Stimulated activated CD8-positive, alpha-beta memory T cell treated with anti-CD3 and anti-CD28 coated beads, Interleukin-12 subunit alpha, Interleukin-12 subunit beta, amount 100 ng/mL, for 24 hours (primary cell): ENCODE measurements around the gene TMEM51.

Experiments used
- DNase-seq: peaks from one replicate; pipeline ENCODE4 v3.0.0-alpha.2; 2020; ENCODE audit errors: extremely low read depth

TMEM51 gene, protein sequence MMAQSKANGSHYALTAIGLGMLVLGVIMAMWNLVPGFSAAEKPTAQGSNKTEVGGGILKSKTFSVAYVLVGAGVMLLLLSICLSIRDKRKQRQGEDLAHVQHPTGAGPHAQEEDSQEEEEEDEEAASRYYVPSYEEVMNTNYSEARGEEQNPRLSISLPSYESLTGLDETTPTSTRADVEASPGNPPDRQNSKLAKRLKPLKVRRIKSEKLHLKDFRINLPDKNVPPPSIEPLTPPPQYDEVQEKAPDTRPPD

DNA sequence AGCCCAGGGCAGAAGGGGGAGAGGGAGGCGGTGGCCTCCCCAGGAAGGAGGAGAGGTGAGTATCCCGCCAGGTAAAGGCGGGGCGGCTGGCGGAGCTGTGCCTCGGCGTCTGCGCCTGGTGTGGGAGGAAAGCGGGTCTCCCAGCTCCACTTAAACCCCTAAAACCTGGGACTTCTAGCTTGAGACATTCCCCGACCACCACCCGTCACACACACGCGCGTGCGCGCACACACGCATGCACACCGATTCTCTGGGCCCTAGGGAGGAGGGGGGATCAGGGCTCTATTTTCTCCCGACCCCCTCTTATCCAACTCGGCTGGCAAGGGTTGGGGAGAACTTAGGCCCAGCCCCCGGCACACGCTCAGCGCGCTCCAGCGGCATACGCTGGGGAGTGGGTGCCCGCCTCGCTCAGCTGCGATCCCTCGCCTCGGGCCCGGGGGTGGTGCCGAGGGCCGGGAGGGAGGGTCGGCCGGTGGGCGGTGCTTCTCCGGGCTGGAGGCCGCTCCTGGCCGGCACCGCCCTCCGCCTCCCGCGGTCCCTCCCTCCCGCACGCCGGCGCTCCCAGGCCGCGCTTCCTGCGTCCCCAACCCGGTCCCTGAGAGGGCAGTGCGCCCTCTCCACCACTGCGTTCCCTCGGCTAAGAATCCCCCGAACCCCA, at the start of gene TMEM51:
Gene TMEM51, plus strand, starts transcription at position 564 of the 658 bp plus-strand sequence. CDS start 61,341 bp downstream, outside the sequence.
- no peak for DNase-seq

DNA sequence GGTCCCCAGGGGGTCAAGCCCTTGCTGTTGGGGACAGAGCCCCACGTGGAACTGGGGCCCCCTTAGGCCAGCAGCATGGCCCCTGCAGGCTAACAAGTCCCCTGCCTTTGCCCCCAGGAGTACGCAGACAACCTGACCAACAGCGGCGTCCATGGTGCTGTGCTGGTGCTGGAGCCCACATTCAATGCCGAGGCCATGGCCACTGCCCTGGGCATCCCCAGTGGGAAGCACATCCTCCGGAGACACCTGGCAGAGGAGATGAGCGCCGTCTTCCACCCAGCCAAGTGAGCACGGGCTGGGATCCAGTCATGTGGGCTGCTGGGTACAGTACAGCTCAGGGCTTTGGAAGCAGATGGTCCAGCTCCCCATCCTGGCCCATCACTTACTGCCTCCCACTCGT, 49.6 kb upstream of the TMEM51 start:
- DNase-seq = no peak

DNA sequence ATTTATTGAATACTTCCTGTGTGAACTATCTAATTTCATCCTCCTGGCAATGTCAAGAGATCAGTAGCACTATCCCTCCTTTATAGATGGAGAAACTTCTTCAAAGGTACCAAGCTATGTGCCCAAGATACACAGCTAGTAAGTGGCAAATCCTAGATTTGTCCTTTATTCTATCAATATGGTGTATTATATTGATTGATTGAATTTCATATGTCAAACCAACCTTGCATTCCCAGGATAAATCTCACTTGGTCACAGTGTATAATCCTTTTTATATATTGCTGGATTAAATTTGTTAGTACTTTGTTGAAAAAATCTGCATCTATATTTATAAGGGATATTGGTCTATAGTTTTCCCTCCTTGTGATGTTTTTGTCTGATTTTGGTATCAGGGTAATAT, 48.8 kb upstream of the TMEM51 start:
- no peak for DNase-seq

DNA sequence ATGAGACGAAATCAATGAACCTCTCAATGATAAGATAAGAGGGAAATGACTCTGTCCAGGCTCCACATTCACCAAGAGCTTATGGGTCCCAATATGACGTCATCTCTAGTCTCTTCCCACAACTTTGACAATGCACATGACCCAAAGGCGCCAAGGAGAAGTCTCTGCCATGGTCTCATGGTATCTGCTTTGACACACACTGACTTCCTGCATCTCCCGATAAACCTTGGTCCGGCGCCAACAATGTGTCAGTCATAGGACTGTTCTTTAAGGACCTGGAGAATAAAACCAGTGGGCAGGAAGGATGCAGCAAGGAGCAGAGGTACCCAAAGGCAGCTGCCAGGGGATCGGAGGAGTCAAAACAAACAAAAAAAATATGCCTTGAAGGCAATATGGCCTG, 46.9 kb upstream of the TMEM51 start:
- DNase-seq = no peak

DNA sequence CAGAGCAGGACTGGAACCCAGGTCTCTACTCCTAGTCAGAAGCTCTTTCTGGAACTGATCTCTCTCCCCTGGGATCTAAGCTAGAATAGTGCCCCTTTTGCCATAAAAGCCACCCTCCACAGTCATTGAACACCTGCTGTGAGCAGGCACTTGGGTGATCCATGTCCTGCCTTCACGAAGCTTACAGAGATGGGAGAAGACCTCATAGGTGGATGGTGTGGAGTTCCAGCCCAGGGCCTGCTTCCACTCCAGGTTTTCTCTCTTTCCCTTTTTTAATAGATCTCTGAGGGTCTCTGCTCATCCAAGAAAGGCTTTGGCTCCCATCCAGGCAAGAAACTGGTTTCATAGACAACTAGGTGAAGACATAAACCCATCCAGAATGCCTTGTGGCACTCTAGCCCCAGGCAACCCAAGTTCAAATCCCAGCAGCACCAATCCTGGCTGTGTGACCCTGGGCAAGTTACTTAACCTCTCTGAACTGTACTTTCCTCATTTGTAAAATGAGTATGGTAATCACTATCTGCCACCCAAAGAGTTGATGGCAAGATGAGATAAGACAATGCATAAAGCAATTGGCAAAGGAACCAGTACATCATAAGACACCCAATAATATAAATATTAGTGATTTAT, 46.4 kb upstream of the TMEM51 start:
- DNase-seq = no peak

DNA sequence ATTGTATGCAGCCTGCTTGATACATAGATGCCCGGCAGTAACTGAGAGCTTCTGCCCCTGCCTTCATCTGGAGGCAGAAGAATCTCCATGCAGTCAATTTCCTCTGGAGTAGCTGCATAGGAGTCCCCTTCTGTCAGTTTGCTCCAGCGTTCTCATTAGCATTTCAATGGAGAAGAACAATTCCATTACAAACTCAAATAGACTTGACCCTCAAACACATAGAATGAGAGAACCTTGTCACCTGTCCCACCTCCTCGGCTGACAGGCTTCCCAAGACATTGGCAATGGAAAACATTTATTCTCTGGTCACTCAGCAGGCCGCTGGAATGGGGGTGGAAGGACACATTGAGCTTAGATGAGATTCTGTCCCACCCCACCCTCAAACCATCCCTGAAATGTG, 45.6 kb upstream of the TMEM51 start:
- no peak for DNase-seq

DNA sequence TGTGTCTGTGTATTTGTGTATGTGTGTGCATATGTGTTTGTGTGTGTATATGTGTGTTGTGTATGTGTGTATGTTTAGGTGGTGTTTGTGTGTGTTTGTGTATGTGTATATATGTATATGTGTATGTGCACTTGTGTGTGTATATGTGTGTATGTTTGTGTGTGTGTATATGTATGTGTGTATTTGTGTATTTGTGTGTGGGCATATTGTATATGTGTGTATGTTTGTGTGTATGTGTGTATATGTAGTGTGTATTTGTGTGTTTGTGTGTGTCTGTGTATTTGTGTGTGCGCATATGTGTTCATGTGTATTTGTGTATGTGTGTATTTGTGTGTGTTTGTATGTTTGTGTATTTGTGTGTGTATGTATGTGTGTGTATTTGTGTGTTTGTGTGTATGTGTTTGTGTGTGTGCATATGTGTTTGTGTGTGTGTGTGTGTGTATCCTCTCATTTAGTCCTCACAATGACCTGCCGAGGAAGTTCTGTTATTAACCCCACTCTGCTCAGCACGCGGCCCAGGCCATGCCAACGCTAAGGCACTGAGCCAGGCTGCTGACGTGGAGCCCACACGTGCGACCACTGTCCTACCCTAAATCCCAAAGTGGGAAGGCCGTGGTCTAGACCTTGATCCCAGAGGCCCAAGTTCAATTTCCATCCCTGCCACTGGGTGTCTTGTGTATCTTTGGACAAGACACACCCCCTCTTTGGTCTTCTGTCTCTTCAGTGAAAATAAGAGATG, 43.2 kb upstream of the TMEM51 start:
- DNase-seq = no peak

DNA sequence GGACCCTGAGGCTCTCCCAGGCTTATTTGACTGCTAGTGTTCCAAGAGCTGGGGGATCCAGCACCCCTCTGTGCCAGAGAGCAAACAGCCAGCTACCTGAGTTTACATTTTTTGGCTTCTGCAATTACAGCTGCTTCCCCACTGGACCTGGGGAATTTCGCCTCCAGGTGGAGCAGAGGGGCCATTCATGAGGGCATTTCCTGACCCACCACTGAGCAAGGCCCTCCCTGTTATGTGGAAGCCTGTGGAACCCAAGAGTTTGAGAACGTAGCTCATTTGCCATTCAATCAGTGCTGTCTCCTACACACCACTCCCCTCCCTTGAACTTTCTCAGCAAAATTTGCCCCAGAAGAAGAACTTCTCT, 42.7 kb upstream of the TMEM51 start:
- no peak for DNase-seq

DNA sequence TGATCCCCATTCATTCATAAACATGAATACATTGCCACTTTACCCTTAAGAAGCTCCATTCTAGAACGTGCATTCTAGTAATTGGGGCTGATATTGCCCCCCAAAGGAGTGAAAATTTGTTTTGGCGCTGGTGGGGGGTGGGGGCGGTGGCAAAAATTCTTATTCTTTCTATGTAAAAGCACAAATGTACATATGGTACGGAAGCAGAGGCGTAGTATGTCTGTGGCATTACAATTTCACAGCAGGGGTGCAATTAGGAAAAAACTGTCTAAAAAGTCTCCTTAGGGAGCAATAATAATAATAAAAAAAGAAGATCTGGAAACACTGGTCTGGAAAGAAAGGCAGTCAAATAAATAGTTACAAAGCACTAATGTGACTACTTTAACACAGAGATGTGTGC, 40.4 kb upstream of the TMEM51 start:
- no peak for DNase-seq

DNA sequence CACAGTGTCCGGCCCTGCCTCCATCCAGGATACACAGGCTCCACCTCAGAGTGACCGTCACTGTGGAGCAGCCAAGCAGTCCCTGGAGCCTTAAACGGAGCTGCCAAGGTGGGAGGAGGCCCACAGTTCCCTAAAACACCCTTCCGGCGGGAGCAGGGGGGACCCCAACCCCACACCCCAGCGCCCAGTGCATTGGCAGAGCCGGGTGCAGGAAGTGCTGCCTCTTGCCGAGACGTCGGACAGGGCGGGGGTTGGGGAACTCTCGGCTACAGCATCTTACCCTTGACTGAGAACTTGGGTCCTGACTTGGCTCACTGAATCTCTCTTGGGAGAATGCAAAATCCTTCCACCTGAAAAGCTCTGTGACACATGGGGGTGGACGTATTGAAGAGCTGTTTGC, 38.7 kb upstream of the TMEM51 start:
- no peak for DNase-seq

DNA sequence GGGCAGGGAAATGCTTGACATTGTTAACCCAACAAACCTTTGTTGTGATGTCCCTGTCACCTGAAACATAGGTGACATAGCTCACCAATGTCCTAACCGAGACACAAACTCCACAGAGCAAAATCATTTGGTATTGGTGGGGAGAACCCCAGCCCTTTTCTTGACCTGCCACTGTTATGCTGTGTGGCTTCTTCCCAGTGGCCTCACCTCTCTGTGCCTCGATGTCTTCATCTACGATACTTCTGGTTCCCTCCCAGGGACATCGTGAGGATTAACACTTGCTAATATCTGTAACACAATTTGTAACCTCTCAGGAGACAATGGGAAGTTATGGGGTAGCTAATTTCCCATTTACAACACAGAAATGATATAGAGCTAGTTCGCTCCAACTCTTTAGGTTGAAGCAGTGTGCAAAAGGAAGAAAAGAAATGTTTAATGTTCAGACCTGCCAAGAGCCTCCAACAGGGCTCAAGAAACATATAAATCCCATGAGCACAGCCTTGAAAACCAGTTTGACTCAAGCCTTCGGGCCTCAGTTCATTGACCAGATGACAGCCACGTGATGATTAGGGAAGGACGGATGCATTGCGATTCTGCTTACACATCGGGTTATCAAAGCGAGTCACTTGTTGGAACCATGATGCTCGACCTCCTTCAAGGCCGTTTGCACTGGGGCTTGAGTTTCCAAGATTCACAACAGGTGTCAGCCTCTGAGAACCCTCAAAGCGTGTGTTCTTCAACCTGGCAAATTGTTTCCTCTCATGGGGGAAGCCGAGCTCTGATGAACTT, 37.8 kb upstream of the TMEM51 start:
- no peak for DNase-seq

DNA sequence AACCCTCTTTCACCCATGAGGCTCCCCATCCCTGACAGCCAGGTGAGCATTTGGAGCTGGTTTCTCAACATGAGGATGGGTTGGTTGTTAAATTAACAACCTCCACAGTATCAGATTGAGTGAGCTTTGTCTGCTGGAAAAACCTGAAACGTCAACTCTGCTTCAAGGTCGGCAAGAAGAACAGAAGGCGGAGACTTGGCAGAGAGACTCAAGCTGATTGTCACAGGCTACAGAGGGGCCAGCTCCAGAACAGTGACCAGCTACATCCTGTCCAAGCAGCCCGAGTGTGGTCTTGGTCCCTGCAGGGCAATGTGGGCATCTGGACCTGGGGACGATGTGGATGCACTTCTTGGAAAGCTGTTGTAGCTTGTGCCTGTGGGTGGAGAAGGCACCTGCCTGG, 36.6 kb upstream of the TMEM51 start:
- no peak for DNase-seq

DNA sequence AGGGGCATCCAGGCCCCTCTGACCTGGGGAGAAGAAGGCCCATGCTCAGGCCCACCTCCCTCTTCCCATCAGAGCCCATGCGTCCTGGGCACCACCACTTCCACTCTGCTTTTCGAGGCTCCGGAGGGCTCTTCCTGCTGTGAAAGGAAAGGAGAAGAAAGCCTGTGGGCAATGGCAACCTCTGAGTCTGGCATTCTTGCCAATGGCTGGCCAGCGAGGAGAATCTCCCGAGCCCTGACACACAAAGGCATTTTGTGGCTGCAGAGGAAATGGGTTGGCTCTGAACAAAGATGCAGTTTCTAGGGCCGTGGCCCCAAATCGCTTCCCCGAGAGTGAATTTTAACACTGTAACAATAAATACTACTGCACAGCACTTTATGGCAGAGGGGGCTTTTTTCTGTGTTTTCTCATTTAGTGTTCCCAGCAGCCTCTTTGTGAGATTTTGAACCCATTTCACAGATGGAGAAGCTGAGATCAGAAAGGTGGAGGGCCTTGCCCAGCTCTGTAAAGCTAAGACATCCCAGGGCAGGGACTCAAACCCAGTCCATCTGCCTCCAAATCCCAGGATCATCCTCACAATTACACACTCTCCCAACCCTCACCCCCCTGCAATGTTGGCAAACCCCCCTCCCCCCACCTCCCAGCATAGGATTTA, 35.7 kb upstream of the TMEM51 start:
- no peak for DNase-seq

DNA sequence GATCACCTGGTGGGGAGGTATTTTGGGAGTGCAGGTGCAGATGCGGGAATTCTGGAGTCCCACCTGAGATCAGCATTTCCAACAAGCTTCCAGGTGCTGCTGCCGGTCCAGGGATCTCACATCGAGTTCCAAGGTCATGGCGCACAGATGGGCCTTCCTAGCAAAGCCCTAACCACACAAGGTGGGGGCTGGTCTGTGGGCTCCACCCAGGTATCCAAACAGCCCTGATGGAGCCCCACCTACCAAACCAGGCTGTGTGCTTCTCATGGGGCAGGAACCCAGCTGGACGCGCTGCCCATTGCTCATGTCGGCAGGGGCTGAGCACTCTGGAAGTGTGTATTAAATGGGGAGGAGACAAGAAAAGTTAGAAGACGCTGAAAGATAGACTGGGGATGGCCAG, 35.0 kb upstream of the TMEM51 start:
- DNase-seq = no peak

DNA sequence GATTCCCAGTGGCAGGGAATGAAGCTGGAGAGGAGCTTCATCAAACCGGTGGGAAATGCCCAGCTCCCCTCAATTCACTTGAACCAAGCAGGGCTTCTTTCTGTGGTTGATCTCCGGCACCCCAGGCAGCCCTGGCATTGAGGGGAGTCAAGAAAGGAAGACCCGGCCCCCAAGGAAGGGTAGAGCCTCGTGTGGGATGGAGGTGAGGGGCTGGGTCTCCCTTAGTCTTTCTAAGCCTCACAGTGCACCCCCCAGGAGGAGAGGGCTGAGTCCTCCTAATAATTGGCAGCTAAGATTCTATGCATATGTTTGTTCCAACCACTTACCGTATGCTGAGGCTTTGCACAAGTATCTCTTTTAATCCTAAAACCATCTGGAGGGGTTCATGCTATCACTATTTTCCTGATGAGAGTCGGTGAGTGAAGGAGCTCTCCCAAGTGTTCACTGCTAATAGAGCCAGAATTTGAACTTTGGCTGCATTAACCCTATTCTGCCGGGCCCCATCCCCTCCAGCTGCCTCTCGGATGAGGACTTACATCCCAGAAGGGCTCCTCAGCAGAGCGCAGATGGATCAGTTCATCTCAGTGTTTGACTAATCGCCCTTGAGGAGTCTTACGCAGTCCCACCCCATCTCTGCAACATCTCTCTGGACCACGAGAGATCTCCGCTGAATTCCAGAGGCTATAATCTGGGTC, 33.1 kb upstream of the TMEM51 start:
- DNase-seq = no peak

DNA sequence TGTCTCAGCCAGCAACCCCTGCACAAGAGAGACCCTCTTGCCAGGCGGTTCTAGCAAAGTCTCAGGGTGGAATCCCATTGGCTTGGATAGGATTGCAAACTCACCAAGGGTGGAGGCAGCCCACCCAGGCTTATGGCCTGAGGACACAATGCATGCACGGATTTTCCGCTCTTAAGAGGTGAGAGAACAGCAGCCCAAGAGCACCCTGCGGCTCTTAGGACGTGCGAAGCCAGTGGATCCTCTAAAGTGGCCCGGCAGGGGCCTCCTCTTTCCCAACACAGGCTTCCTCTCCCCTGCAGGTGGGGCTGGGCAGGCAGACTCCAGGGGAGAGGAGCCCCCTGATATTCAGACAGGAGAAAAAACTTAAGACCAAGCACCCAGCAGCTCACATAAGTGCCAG, 31.2 kb upstream of the TMEM51 start:
- DNase-seq = no peak

DNA sequence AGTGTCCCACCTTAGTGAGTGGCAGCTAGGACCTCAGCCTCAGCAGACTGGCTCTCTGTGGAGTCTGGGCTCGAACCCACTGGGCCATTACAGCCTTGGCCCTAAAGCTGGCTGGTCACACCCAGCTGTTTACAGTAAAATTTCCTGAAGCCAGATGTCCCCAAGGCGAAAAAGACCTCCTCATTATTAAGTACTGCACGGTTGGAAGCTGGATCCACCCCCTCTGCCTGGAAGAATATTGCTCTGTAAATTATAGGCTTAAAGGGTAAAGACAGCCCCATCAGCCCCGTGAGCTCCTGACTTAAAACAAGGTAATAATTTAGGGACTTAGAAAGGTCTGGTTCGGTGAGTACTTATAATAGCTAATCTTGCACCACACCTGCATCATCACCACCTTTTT, 30.3 kb upstream of the TMEM51 start:
- DNase-seq = no peak

DNA sequence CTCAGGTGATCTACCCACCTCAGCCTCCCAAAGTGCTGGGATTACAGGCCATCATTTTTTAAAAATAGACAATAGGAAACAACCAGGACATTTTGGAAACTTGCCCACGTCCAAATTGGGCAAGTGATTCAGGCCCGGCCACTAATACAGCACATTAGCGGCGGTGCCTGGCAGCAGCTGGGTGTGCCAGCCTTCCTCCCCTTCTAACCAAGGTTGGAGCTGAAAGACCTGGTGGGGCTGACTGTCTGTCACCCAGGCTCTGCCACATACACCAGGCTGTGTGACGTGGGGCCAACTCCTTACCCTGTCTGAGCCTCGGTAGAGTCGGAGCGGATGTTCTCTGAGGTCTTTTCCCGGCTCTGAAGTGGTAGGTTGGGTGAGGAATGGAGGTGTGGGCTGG, 29.6 kb upstream of the TMEM51 start:
- no peak for DNase-seq

DNA sequence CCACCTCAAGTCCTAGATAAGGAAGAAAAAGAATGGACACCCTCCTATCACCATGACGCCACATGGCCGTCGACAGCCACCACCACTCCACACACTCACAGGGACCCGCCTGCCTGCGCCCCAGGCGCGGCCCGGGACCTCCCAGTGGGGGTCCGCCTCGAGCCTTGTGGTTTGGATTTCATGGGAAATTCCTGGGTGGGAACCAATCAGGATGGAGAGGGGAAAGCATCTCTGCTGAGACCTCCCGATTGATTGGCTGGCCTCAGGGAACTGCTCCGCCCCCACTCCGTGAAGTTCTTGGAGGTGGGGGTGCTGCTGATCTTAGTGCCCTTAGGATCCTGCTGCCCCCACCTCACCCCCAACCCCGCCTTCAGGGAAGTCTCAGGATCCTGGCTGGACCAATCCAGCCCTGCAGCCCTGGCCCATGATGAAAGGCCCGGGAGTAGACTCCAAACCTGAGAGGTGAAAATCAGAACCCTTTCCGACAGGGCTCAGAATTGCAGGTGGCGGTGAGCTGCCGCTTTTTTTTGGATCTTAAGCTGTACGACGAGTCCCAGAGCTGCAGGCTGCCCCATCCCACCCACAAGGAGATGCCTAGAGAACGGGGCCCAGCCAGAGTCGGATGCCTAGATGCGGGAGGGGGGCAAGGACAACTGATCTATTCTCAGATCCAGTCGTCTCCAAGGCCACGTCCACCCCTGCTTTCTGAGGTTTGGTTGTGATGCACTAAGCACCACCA, 29.0 kb upstream of the TMEM51 start:
- no peak for DNase-seq

DNA sequence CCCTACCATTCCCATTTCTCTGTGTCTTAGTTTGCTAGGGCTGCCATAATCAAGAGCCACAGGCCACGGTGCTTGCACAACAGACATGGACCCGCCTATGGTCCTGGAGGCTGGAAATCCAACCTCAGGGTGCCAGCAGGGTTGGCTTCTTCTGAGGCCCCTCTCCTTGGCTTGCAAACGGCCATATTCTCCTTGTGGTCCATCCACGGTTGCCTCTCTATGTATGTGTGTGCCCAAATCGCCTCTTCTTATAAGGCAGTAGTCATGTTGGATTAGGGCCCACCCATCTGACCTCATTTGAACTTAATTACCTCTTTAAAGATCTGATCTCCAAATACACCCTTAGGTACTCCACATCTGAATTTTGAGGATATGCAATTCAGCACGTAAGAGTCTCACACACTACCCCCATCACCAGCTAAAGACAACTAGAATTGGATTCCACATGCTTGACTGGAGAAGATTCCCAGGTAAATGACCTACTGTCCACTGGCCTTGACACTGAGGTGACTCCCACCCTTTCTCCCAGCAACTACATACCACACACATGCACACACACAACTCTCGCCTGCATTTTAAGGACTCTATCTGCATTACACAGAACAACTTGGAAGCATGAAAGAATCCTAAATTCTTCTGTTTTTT, 28.3 kb upstream of the TMEM51 start:
- no peak for DNase-seq
